Muscle of leg (tissue), 11 donors: Measurements from ENCODE around the gene KCNK18. TPM values are rescaled to one million over a fixed set of nuclear protein-coding genes. Genes with fewer than 3 reads are reported as not detected.
"Not testable (repeated sequence)": the region's sequence is repeated elsewhere in the genome, so short reads cannot be mapped to it uniquely, and the experiment has no call there.

Experiments used
- DNase-seq: peaks from one replicate; pipeline ENCODE4 v3.0.0; 2013
- H3K27ac ChIP-seq: one replicate; pipeline ENCODE4 v1.5.1; 2013; ENCODE audit warnings: mild to moderate bottlenecking, low read length, control low read depth
- H3K27me3 ChIP-seq: one replicate; pipeline ENCODE4 v1.6.1; 2013; ENCODE audit warnings: low read length; ENCODE audit not compliant: control insufficient read depth, insufficient read depth
- H3K36me3 ChIP-seq: one replicate; pipeline ENCODE4 v1.6.1; 2013; ENCODE audit warnings: low read length; ENCODE audit not compliant: control insufficient read depth, insufficient read depth
- H3K4me1 ChIP-seq: one replicate; pipeline ENCODE4 v1.6.1; 2013; ENCODE audit warnings: low read length; ENCODE audit not compliant: control insufficient read depth, insufficient read depth
- H3K4me3 ChIP-seq: one replicate; pipeline ENCODE4 v1.5.1; 2013; ENCODE audit warnings: low read length, control low read depth
- H3K9me3 ChIP-seq: replicated peaks from 2 replicates; pipeline ENCODE4 v1.6.1; 2013; ENCODE audit warnings: low read depth, low read length; ENCODE audit not compliant: control insufficient read depth
- WGBS: methylation state at CpG from one replicate; pipeline ENCODE4 v1.1.5; 2013; ENCODE audit warnings: missing lambda C conversion rate; ENCODE audit not compliant: insufficient coverage; 5-methylcytosine and 5-hydroxymethylcytosine counted together
- polyA plus RNA-seq, 8 donors: library from polyadenylated mRNA; unstranded; fragments of 120-200 nt; gene quantifications; one replicate each; pipeline versions ENCODE4 v1.2.1 to v1.2.3, GENCODE V29; 2013; ENCODE audit warnings: inconsistent platforms in 1 of 8, low replicate concordance in 1 of 8; ENCODE audit not compliant: insufficient read length in 8 of 8, insufficient read depth in 1 of 8
- total RNA-seq: library from RNA; stranded (reverse); fragments of 120-200 nt; gene quantifications from one replicate; pipeline ENCODE4 v1.2.4, GENCODE V29; 2013

The KCNK18 gene
- total and polyA plus RNA-seq, 9 donors: not detected

DNA sequence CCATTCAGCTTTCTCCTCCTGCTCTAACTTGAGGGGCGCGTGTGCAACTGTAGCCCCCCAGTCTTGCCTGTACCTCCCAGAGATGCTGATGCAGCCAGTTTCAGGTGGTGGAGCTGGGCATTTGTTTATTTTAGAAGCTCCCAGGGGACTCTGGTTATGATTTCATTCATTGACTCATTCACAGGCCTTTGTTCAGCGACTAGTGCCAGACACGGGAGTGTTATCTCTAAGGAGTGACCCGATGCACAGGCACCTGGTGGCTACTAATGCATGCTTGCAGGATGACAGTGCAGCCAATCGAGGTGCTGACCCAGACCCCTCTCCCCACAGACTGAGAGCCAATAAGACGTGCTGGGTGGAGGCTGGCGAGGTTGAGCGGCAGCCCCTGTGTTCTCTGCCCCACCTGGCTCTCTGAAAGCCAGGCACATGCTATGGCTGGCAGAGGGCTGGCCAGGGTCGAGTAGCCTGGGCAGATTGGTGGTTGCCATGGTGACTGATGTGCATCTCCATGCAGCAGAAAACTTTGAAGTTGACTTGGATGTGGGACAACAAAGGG is 23.9 kb downstream of the KCNK18 start:
- Histone ChIP-seq H3K4me1 (peaks cover 12% of the 10 kb centered on the region), H3K4me3 (no peak overlapping the region), H3K9me3 (no peaks in the 10 kb centered on the region), H3K36me3 (no peaks in the 10 kb centered on the region), H3K27ac (no peak overlapping the region), H3K27me3 (peaks cover 36% of the 10 kb centered on the region)
- DNase-seq: no peak
- WGBS: 33% methylated on average over 4 of the region's 10 CpGs

- no CpG with 5 or more reads among the region's 5 CpGs for WGBS
Measured at GRCh38 chr10:117222552-117222951, 25.3 kb downstream of the KCNK18 start.

DNA sequence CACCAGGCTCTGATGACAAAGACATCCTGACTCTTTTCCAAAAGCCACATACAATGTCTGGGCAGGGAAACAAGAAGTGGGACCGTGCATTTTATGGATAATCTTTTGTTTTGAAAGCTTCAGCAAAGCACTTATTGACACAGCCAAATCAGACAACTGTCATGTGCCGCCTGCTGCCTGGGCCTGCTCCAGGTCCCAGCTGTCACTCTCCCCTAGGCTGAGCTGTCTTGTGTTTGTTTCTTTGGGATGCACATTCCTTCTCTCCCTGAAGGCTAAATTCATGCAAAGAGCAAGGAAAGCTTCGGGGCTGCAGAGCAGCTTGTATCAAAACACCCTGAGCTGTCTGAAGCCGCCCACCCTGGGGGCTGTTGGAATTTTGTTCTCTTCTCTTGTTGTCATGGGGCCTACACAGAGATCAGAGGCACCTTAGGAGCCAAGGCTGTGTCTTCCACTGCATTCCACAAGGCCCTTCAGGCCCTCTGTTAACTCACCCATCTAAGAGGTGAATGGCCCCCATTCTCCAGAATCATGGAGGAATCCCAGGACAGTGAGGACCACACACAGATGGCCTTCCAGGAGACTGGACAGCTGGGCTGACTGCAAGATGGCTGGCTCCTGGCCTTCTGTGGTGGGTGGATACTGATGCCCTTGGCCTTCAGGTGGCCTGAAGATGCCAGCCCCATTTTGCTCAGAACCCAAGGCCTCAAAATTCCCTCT is 25.8 kb downstream of the KCNK18 start:
- no peaks in the 10 kb centered on the region for H3K9me3 ChIP-seq
- DNase-seq: no peak
- H3K4me1 ChIP-seq: no peaks in the 10 kb centered on the region
- peaks cover 30% of the 10 kb centered on the region for H3K27me3 ChIP-seq
- 71% methylated on average over 2 of the region's 4 CpGs for WGBS
- H3K36me3 ChIP-seq: no peaks in the 10 kb centered on the region
- no peak overlapping the region for H3K4me3 ChIP-seq
- H3K27ac ChIP-seq: no peak overlapping the region

More at GRCh38 chr10:117222552-117222951, 25.3 kb downstream of the KCNK18 start:
- H3K27ac ChIP-seq: no peak overlapping the region
- H3K27me3 ChIP-seq: peaks cover 31% of the 10 kb centered on the region
- H3K36me3 ChIP-seq: no peaks in the 10 kb centered on the region
- DNase-seq: no peak
- no peaks in the 10 kb centered on the region for H3K9me3 ChIP-seq
- no peak overlapping the region for H3K4me3 ChIP-seq
- no peaks in the 10 kb centered on the region for H3K4me1 ChIP-seq

DNA sequence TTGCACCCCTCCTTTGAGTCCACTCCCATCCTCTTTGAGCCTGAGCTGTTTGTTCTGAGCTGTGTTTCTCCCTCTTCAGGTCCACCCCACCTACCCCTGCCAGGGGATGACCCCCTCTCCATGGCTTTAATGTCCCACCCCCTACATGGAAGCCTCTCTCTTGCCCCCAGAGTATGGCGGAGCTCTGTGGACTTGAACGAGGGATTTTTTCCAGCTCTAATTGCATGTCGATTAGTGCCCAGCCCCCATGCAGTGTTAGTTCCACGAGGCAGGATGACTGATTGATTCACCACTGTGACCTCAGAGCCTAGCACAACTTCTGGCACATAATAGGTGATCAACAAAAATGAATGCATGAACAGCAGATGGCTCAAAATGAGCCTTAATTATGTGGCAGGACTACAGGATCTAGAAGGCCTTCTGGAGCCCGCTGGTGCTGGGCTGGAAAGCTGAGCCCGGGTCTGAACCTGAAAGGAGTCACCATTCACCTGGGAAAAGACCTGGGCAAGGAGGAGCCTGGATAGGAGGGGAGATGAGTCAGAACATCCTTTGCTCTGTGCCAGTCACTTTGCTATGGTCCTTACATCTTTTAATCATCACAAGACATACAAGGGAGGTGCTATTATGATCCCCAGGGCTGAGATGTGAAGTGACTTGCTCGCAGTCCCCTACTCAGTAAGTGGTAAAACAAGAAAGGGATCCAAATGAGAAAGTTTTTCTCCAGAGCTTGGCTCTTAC is 26.6 kb downstream of the KCNK18 start:
- Histone ChIP-seq H3K27ac (no peak overlapping the region), H3K9me3 (no peaks in the 10 kb centered on the region), H3K4me1 (no peaks in the 10 kb centered on the region), H3K36me3 (no peaks in the 10 kb centered on the region), H3K27me3 (peaks cover 24% of the 10 kb centered on the region), H3K4me3 (no peak overlapping the region)
- WGBS: 80% methylated on average over 5 of the region's 7 CpGs
- DNase-seq: no peak

GRCh38 chr10:117224881-117225280 is 27.6 kb downstream of the KCNK18 start:
- H3K4me3 ChIP-seq: no peak overlapping the region
- WGBS: 80% methylated on average over 1 of the region's 3 CpGs
- no peaks in the 10 kb centered on the region for H3K36me3 ChIP-seq
- H3K9me3 ChIP-seq: no peaks in the 10 kb centered on the region
- no peak for DNase-seq
- no peaks in the 10 kb centered on the region for H3K4me1 ChIP-seq
- H3K27me3 ChIP-seq: peaks cover 23% of the 10 kb centered on the region
- H3K27ac ChIP-seq: no peak overlapping the region

GRCh38 chr10:117226813-117227451 is 29.6 kb downstream of the KCNK18 start:
- Histone ChIP-seq H3K27ac (no peak overlapping the region), H3K36me3 (no peaks in the 10 kb centered on the region), H3K4me3 (no peak overlapping the region), H3K9me3 (no peaks in the 10 kb centered on the region), H3K27me3 (peaks cover 21% of the 10 kb centered on the region), H3K4me1 (no peaks in the 10 kb centered on the region)
- WGBS: no CpG with 5 or more reads among the region's 10 CpGs
- DNase-seq: no peak

GRCh38 chr10:117228210-117228609 is 30.9 kb downstream of the KCNK18 start:
- no peak for DNase-seq
- Histone ChIP-seq H3K27ac (no peak overlapping the region), H3K9me3 (no peaks in the 10 kb centered on the region), H3K36me3 (no peaks in the 10 kb centered on the region), H3K27me3 (peaks cover 23% of the 10 kb centered on the region), H3K4me1 (no peaks in the 10 kb centered on the region), H3K4me3 (no peak overlapping the region)

DNA sequence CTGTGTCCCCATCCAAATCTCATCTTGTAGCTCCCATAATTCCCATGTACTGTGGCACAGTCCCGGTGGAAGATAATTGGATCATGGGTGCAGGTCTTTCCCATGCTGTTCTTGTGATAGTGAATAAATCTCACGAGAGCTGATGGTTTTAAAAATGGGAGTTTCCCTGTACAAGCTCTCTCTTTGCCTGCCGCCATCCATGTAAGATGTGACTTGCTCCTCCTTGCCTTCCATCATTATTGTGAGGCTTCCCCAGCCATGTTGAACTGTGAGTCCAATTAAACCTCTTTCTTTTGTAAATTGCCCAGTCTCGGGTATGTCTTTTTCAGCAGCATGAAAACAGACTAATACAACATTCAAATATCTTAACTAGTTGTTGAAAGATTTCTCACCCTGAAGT is 32.8 kb downstream of the KCNK18 start:
- not testable (repeated sequence) for DNase-seq, H3K36me3 ChIP-seq, H3K4me1 ChIP-seq, H3K4me3 ChIP-seq, H3K27ac ChIP-seq, H3K9me3 ChIP-seq
- H3K27me3 ChIP-seq: peaks cover 28% of the 10 kb centered on the region
- WGBS: 89% methylated on average over 1 of the region's 4 CpGs

DNA sequence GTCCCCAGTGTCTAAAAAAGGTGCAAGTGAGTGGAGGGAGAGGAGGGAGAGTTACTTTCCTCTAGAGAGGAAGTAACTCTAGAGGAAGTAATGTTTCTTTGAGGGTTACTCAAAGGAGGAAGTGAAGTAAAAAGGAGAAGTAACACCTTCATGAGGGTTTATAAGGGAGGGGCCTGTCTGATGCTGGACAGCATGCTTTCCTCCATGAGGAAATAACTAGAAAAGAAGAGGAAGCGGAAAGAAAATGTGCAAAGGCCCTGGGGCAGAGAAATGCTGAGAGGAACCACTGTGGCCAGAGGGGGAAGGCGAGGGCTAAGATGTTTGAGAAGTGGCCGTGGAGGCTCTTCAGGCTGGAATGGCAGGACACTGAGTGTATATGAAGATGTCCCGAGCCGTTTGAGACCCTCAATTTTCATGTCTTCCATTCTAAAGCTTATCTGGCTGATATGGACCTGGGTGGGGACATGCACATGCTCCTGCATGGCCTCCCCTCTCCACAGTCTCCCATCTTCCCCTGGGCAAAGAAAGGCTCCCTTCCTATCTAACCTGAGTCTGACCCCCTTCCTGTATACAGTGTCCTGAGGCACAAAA is 40.2 kb downstream of the KCNK18 start:
- Histone ChIP-seq H3K4me1 (peaks cover 3% of the 10 kb centered on the region), H3K27me3 (peaks cover 61% of the 10 kb centered on the region), H3K27ac (no peak overlapping the region), H3K9me3 (no peaks in the 10 kb centered on the region), H3K36me3 (no peaks in the 10 kb centered on the region), H3K4me3 (no peak overlapping the region)
- 81% methylated on average over 5 of the region's 5 CpGs for WGBS
- no peak for DNase-seq

DNA sequence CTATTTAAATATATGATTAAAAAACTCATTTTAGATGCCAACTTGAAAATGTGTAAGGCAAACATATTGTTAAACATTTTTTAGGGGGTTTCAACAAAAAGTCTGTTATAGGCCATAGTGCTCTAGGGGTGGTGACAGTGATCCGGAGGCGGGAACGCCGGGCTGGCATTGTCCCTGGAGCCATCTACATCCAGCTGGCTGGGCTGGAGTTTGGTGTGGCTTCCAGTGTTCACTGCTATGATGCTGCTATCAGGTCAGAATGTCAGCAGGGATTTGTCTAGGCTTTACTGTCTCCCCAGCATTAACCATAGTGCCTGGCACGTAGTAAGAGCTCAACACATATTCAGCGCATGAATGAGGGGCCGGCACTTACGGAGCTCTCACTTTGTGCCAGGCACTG is 41.8 kb downstream of the KCNK18 start:
- no peak for DNase-seq
- Histone ChIP-seq H3K9me3 (no peaks in the 10 kb centered on the region), H3K27me3 (peaks cover 68% of the 10 kb centered on the region), H3K27ac (no peak overlapping the region), H3K4me3 (no peak overlapping the region), H3K4me1 (peaks cover 3% of the 10 kb centered on the region), H3K36me3 (no peaks in the 10 kb centered on the region)
- WGBS: 93% methylated on average over 4 of the region's 8 CpGs
